HUES64 (cell line): ENCODE data around the gene PITX1.
"Not testable (repeated sequence)": the region's sequence is repeated elsewhere in the genome, so short reads cannot be mapped to it uniquely, and the experiment has no call there.

ENCODE experiments used
- H3K27ac ChIP-seq: 2 replicates; pipeline ENCODE4 v1.7.0; 2013; ENCODE audit warnings: low read depth, low read length, inconsistent platforms
- H3K27me3 ChIP-seq: 2 replicates; pipeline ENCODE4 v1.6.1; 2013; ENCODE audit warnings: mild to moderate bottlenecking, low read length; ENCODE audit not compliant: insufficient read depth
- H3K36me3 ChIP-seq: 2 replicates; pipeline ENCODE4 v1.6.1; 2013; ENCODE audit warnings: mild to moderate bottlenecking, low read length; ENCODE audit not compliant: insufficient read depth
- H3K4me1 ChIP-seq: 2 replicates; pipeline ENCODE4 v1.6.1; 2013; ENCODE audit warnings: mild to moderate bottlenecking, low read length, moderate library complexity; ENCODE audit not compliant: insufficient read depth
- H3K4me3 ChIP-seq: 2 replicates; pipeline ENCODE4 v1.5.1; 2013; ENCODE audit warnings: mild to moderate bottlenecking, low read length, moderate library complexity
- H3K9ac ChIP-seq: 2 replicates; pipeline ENCODE4 v1.6.1; 2013; ENCODE audit warnings: mild to moderate bottlenecking, low read depth, low read length
- H3K9me3 ChIP-seq: 2 replicates; pipeline ENCODE4 v1.6.1; 2013; ENCODE audit warnings: low read depth, low read length; ENCODE audit not compliant: insufficient read depth
- WGBS: fragments of 150-250, 120-280 bp; methylation state at CpG from one replicate; pipeline ENCODE4 v1.1.7; 2013; ENCODE audit warnings: missing lambda C conversion rate; 5-methylcytosine and 5-hydroxymethylcytosine counted together

Gene PITX1

GRCh38 chr5:134998068-134998467 lies 36.0 kb downstream of the PITX1 start:
- not testable (repeated sequence) for H3K27me3 ChIP-seq, H3K9ac ChIP-seq, H3K4me3 ChIP-seq, H3K4me1 ChIP-seq, H3K9me3 ChIP-seq, H3K27ac ChIP-seq, H3K36me3 ChIP-seq
- 98% methylated on average over 5 of the region's 5 CpGs for WGBS

DNA sequence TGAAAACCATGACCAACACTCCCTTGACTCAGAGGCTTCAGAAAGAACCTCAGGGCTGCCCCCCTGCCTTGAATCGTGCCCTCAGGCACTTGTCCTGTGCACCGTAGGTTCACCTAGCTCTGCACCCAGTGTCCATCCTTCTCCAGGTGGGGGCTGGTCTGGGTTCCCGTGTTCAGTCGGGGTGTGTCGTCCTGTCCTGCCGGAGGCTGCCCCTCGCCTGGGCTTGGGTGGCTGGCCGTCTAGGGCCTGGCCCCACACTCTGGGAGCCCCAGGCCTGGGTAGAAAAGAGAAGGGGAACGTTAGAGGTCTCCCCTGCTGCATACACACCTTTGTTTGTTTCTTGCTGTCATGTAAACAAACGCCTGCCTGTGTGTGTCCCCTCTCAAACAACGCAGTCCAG lies 37.0 kb downstream of the PITX1 start:
- Histone ChIP-seq H3K9me3 (no peaks in the 10 kb centered on the region), H3K27me3 (no peaks in the 10 kb centered on the region), H3K27ac (no peak overlapping the region), H3K4me3 (no peak overlapping the region), H3K4me1 (no peaks in the 10 kb centered on the region), H3K36me3 (no peaks in the 10 kb centered on the region), H3K9ac (no peak overlapping the region)
- 85% methylated on average over 11 of the region's 11 CpGs for WGBS

DNA sequence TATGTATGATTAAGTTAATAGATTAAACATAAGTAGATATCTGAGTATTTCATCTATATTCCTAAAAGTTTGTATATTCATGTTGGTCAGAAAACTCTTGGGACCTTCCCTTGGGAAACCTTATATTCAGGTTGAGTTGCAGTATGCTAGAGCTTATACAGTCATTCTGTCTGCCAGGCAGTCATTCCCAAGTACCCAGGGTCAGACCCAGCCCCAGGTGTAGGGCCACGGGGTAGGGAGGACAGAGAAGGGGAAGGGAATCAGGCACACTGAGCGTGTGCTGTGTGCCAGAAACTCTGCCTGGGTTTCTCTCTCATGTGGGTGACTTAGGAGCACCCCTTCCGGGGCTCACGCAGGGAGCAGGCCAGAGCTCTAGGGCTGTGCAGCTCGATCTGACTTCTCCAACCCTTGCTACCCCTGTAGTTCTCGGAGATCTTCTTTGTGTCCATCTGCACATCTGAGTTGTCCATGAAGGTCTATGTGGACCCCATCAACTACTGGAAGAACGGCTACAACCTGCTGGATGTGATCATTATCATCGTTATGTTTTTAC lies 38.1 kb downstream of the PITX1 start:
- no peak overlapping the region for H3K4me3 ChIP-seq
- no peak overlapping the region for H3K27ac ChIP-seq
- no peaks in the 10 kb centered on the region for H3K9me3 ChIP-seq
- H3K9ac ChIP-seq: no peak overlapping the region
- WGBS: 91% methylated on average over 8 of the region's 8 CpGs
- H3K36me3 ChIP-seq: no peaks in the 10 kb centered on the region
- no peaks in the 10 kb centered on the region for H3K27me3 ChIP-seq
- H3K4me1 ChIP-seq: no peaks in the 10 kb centered on the region

- Histone ChIP-seq H3K9me3 (no peaks in the 10 kb centered on the region), H3K27me3 (no peaks in the 10 kb centered on the region), H3K36me3 (no peaks in the 10 kb centered on the region), H3K9ac (no peak overlapping the region), H3K4me3 (no peak overlapping the region), H3K27ac (no peak overlapping the region), H3K4me1 (peaks cover 12% of the 10 kb centered on the region)
- WGBS: 85% methylated on average over 2 of the region's 2 CpGs
Observed at GRCh38 chr5:134994560-134995156, 39.4 kb downstream of the PITX1 start.

GRCh38 chr5:134993161-134993560 lies 40.9 kb downstream of the PITX1 start:
- no peak overlapping the region for H3K27ac ChIP-seq
- H3K4me1 ChIP-seq: peaks cover 19% of the 10 kb centered on the region
- 93% methylated on average over 1 of the region's 2 CpGs for WGBS
- H3K4me3 ChIP-seq: no peak overlapping the region
- H3K9ac ChIP-seq: no peak overlapping the region
- H3K27me3 ChIP-seq: no peaks in the 10 kb centered on the region
- no peaks in the 10 kb centered on the region for H3K9me3 ChIP-seq
- H3K36me3 ChIP-seq: no peaks in the 10 kb centered on the region

- Histone ChIP-seq H3K27ac (no peak overlapping the region), H3K9me3 (no peaks in the 10 kb centered on the region), H3K4me3 (no peak overlapping the region), H3K36me3 (no peaks in the 10 kb centered on the region), H3K27me3 (no peaks in the 10 kb centered on the region), H3K9ac (no peak overlapping the region), H3K4me1 (peaks cover 19% of the 10 kb centered on the region)
- WGBS: 96% methylated on average over 5 of the region's 5 CpGs
Observed at GRCh38 chr5:134992148-134992547, 41.9 kb downstream of the PITX1 start.

DNA sequence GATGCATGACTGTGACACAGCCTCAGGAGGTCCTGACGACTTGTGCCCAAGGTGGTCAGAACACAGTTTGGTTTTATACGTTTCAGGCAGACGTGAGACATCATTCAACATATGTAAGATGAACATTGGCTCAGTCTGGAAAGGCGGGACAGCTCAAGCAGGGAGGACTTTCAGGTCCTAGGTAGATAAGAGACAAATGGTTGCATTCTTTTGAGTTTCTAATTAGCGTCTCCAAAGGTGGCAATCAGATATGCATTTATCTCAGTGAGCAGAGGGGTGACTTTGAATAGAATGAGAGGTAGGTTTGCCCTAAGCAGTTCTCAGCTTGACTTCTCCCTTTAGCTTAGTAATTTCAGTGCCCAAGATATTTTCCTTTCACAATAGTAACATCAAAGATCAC lies 43.8 kb downstream of the PITX1 start:
- peaks cover 19% of the 10 kb centered on the region for H3K4me1 ChIP-seq
- WGBS: 16% methylated on average over 5 of the region's 5 CpGs
- H3K36me3 ChIP-seq, H3K9me3 ChIP-seq, H3K27me3 ChIP-seq, H3K4me3 ChIP-seq, H3K27ac ChIP-seq, H3K9ac ChIP-seq: not testable (repeated sequence)

- Histone ChIP-seq H3K4me3 (no peak overlapping the region), H3K36me3 (no peaks in the 10 kb centered on the region), H3K4me1 (peaks cover 19% of the 10 kb centered on the region), H3K9ac (no peak overlapping the region), H3K9me3 (no peaks in the 10 kb centered on the region), H3K27me3 (no peaks in the 10 kb centered on the region), H3K27ac (no peak overlapping the region)
- WGBS: no CpG with 5 or more reads among the region's 3 CpGs
Observed at GRCh38 chr5:134989266-134989830, 44.7 kb downstream of the PITX1 start.

- peaks cover 38% of the 10 kb centered on the region for H3K9me3 ChIP-seq
- no peak overlapping the region for H3K9ac ChIP-seq
- no peaks in the 10 kb centered on the region for H3K4me1 ChIP-seq
- no peaks in the 10 kb centered on the region for H3K27me3 ChIP-seq
- WGBS: 78% methylated on average over 1 of the region's 1 CpG
- no peaks in the 10 kb centered on the region for H3K36me3 ChIP-seq
- H3K4me3 ChIP-seq: no peak overlapping the region
- H3K27ac ChIP-seq: no peak overlapping the region
Observed at GRCh38 chr5:134982230-134982629, 51.8 kb downstream of the PITX1 start.

DNA sequence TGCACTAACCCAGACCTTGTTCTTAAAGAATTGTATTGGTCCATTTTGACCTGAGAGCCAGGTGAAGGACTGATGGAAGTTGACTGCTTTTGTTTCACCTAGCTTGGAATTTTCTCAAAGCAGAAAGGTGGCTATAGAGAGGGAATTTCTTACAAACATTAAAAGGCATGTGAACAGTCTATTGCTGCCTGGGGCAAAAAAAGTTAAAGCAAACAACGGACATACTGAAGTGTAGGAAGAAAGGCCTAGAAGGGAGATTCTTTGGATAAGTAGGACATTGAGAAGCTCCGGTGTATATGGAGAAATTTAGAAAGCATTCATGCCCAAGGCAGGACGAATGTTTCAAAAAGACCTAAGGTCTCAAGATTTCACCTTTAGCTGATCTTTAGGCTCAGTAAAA lies 54.6 kb downstream of the PITX1 start:
- Histone ChIP-seq H3K4me3 (no peak overlapping the region), H3K9me3 (peaks cover 59% of the 10 kb centered on the region), H3K36me3 (peaks cover 5% of the 10 kb centered on the region; the same call in 1 of the 2 replicates), H3K9ac (no peak overlapping the region), H3K27me3 (no peaks in the 10 kb centered on the region), H3K27ac (no peak overlapping the region), H3K4me1 (no peaks in the 10 kb centered on the region)
- WGBS: 96% methylated on average over 3 of the region's 3 CpGs
